Subcutaneous abdominal adipose tissue (tissue), 5 donors: ENCODE results near the gene HMGN1.
A peak's percentile ranks its signal among the peaks of the same experiment; 100 is the strongest.

Source experiments
- H3K27ac ChIP-seq: one replicate; pipeline ENCODE4 v1.7.0; 2013; ENCODE audit warnings: low read depth, mild to moderate bottlenecking, inconsistent platforms, low read length, moderate library complexity
- H3K27me3 ChIP-seq, 5 donors: one replicate each; pipeline ENCODE4 v1.7.0; 2013; ENCODE audit warnings: low read length in 5 of 5, inconsistent platforms in 1 of 5; ENCODE audit not compliant: control insufficient read depth in 5 of 5, insufficient read depth in 4 of 5
- H3K36me3 ChIP-seq, 5 donors: one replicate each; pipeline ENCODE4 v1.7.0; 2013; ENCODE audit warnings: low read length in 5 of 5; ENCODE audit not compliant: control insufficient read depth in 5 of 5, insufficient read depth in 5 of 5
- H3K4me1 ChIP-seq, 5 donors: one replicate each; pipeline ENCODE4 v1.7.0; 2013; ENCODE audit warnings: low read length in 5 of 5, mild to moderate bottlenecking in 3 of 5, moderate library complexity in 1 of 5; ENCODE audit not compliant: control insufficient read depth in 5 of 5, insufficient read depth in 5 of 5
- H3K4me3 ChIP-seq, 5 donors: one replicate each; pipeline ENCODE4 v1.7.0; 2013; ENCODE audit warnings: low read length in 5 of 5, low read depth in 1 of 5
- H3K9ac ChIP-seq, 5 donors: one replicate each; pipeline ENCODE4 v1.7.0; 2013; ENCODE audit warnings: low read length in 5 of 5, mild to moderate bottlenecking in 4 of 5, moderate library complexity in 3 of 5
- H3K9me3 ChIP-seq, 5 donors: one replicate each; pipeline ENCODE4 v1.7.0; 2013; ENCODE audit warnings: low read length in 5 of 5; ENCODE audit not compliant: control insufficient read depth in 5 of 5
- donor health status: healthy.
- donor health status: healthy.
- donor health status: healthy.
- donor health status: healthy.
- donor health status: healthy.

Gene HMGN1

GRCh38 chr21:39348355-39349210, at the start of gene HMGN1:
HMGN1 (minus strand) TSS chr21:39349088; CDS start chr21:39348917, 171 bp downstream.
- peaks cover 0 to 2% (median 0%) of the 10 kb centered on the region in 5 donors for H3K27me3 ChIP-seq
- peak within 1 kb of the TSS; percentile 68 for H3K27ac ChIP-seq
- no peaks in the 10 kb centered on the region for H3K9me3 ChIP-seq
- peaks cover 2 to 6% (median 3%) of the 10 kb centered on the region in 5 donors for H3K36me3 ChIP-seq
- peak within 1 kb of the TSS; percentile 56 to 89 (median 86) for H3K9ac ChIP-seq
- H3K4me1 ChIP-seq, result peaks cover 5 to 26% (median 18%) of the 10 kb centered on the region in 5 donors
- H3K4me3 ChIP-seq, result peak within 1 kb of the TSS; percentile 84 to 98 (median 87)

- Histone ChIP-seq H3K9me3 (no peaks in the 10 kb centered on the region), H3K27ac (no peak overlapping the region), H3K4me1 (peaks cover 0 to 3% (median 0%) of the 10 kb centered on the region in 5 donors), H3K9ac (no peak overlapping the region), H3K4me3 (no peak overlapping the region), H3K27me3 (no peaks in the 10 kb centered on the region), H3K36me3 (peaks cover 10 to 43% (median 33%) of the 10 kb centered on the region in 5 donors)
Observed at GRCh38 chr21:39397646-39398385, 48.9 kb upstream of the HMGN1 start.

- H3K9ac ChIP-seq, result no peak overlapping the region
- H3K27me3 ChIP-seq, result no peaks in the 10 kb centered on the region
- H3K4me1 ChIP-seq, result peaks cover 0 to 11% (median 10%) of the 10 kb centered on the region in 5 donors
- H3K9me3 ChIP-seq, result no peaks in the 10 kb centered on the region
- peaks cover 13 to 53% (median 48%) of the 10 kb centered on the region in 5 donors for H3K36me3 ChIP-seq
- H3K4me3 ChIP-seq, result no peak overlapping the region
- no peak overlapping the region for H3K27ac ChIP-seq
Observed at GRCh38 chr21:39392981-39393380, 44.1 kb upstream of the HMGN1 start.

- H3K9ac ChIP-seq, result no peak overlapping the region
- peaks cover 0 to 32% (median 30%) of the 10 kb centered on the region in 5 donors for H3K4me1 ChIP-seq
- H3K4me3 ChIP-seq, result no peak overlapping the region
- no peaks in the 10 kb centered on the region for H3K9me3 ChIP-seq
- no peak overlapping the region for H3K27ac ChIP-seq
- peaks cover 7 to 39% (median 33%) of the 10 kb centered on the region in 5 donors for H3K36me3 ChIP-seq
- H3K27me3 ChIP-seq, result no peaks in the 10 kb centered on the region
Observed at GRCh38 chr21:39390212-39390765, 41.4 kb upstream of the HMGN1 start.

DNA sequence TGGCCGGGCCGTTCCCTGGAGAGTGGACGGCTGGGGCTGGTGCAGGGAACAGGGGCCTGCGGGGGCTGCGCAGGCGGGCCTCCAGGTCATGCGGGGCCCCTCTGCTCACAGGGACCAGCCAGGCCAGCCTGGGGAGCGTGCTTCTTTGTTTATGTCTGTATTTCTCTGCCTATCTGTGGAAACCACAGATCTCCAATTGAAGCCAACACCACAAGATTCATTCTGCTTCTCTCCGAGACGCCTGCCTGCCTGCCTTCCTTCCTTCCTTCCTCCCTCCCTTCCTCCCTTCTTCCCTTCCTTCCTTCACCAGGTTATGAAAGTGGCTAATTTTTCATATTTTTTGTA, 39.9 kb upstream of the HMGN1 start:
- H3K9ac ChIP-seq, result peak overlapping the region in 1 of 5 donors; percentile 71
- peak overlapping the region in 2 of 5 donors; percentile 45 to 67 for H3K4me3 ChIP-seq
- H3K27me3 ChIP-seq, result no peaks in the 10 kb centered on the region
- H3K36me3 ChIP-seq, result peaks cover 7 to 26% (median 25%) of the 10 kb centered on the region in 5 donors
- H3K4me1 ChIP-seq, result peaks cover 0 to 35% (median 30%) of the 10 kb centered on the region in 5 donors
- H3K9me3 ChIP-seq, result no peaks in the 10 kb centered on the region
- H3K27ac ChIP-seq, result peak overlapping the region; percentile 42

- no peaks in the 10 kb centered on the region for H3K9me3 ChIP-seq
- peak overlapping the region; percentile 45 to 78 (median 68) for H3K4me3 ChIP-seq
- peaks cover 5 to 22% (median 21%) of the 10 kb centered on the region in 5 donors for H3K36me3 ChIP-seq
- peaks cover 0 to 35% (median 30%) of the 10 kb centered on the region in 5 donors for H3K4me1 ChIP-seq
- no peaks in the 10 kb centered on the region for H3K27me3 ChIP-seq
- H3K9ac ChIP-seq, result peak overlapping the region; percentile 32 to 71 (median 39)
- H3K27ac ChIP-seq, result peak overlapping the region; percentile 42
Observed at GRCh38 chr21:39388038-39388810, 39.3 kb upstream of the HMGN1 start.

- Histone ChIP-seq H3K4me1 (peaks cover 0 to 35% (median 30%) of the 10 kb centered on the region in 5 donors), H3K36me3 (peaks cover under 1 to 15% (median 14%) of the 10 kb centered on the region in 5 donors), H3K9ac (peak overlapping the region; percentile 4 to 71 (median 33)), H3K27me3 (no peaks in the 10 kb centered on the region), H3K27ac (peak overlapping the region; percentile 42), H3K9me3 (no peaks in the 10 kb centered on the region), H3K4me3 (peak overlapping the region; percentile 45 to 78 (median 68))
Observed at GRCh38 chr21:39387461-39388037, 38.7 kb upstream of the HMGN1 start.

DNA sequence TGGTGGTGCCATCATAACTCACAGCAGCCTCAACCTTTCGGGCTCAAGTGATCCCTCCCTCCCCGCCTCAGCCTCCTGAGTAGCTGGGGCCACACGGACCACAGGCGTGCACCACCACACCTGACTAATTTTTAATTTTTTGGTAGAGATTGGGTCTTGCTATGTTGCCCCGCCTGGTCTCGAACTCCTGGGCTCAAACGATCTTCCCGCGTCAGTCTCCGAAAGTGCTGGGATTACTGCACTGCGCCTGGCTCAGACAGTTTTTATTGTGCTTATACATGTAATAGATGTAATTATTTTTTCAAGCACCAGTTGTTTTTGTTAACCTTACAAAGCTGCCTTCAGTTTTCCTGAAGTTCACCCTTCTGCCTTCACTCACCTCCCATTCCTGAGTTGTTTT, 38.0 kb upstream of the HMGN1 start:
- peak overlapping the region in 2 of 5 donors; percentile 59 to 62 for H3K4me3 ChIP-seq
- H3K9me3 ChIP-seq, result no peaks in the 10 kb centered on the region
- peak overlapping the region in 2 of 5 donors; percentile 4 to 62 for H3K9ac ChIP-seq
- peaks cover 0 to 9% (median 7%) of the 10 kb centered on the region in 5 donors for H3K36me3 ChIP-seq
- H3K27ac ChIP-seq, result peak overlapping the region; percentile 42
- no peaks in the 10 kb centered on the region for H3K27me3 ChIP-seq
- peaks cover 0 to 35% (median 30%) of the 10 kb centered on the region in 5 donors for H3K4me1 ChIP-seq

GRCh38 chr21:39386194-39386593, 37.3 kb upstream of the HMGN1 start:
- Histone ChIP-seq H3K36me3 (peaks cover 0 to 4% (median 2%) of the 10 kb centered on the region in 5 donors), H3K9me3 (no peaks in the 10 kb centered on the region), H3K4me3 (peak overlapping the region; percentile 56 to 69 (median 61)), H3K9ac (peak overlapping the region in 3 of 5 donors; percentile 26 to 33 (median 29)), H3K27ac (peak overlapping the region; percentile 30), H3K27me3 (no peaks in the 10 kb centered on the region), H3K4me1 (peaks cover 2 to 38% (median 33%) of the 10 kb centered on the region in 5 donors)
